ENCODE data around the gene ZGLP1. TPM values are rescaled to one million over a fixed set of nuclear protein-coding genes. Genes with fewer than 3 reads are reported as not detected.

Gene ZGLP1
- total and polyA plus RNA-seq, 2 experiments from 2014 or later, result 4.1 to 12.2 TPM

GRCh38 chr19:10332158-10332964, 22.7 kb upstream of the ZGLP1 start:
- no peak for TF ChIP-seq CTCF (IDR thresholded peaks at IDR 0.05; ENCODE audit: low read depth, low read length)
- peak overlapping the region; percentile 50 for H3K4me3 ChIP-seq
- no peaks in the 10 kb centered on the region for H3K27me3 ChIP-seq
- no peak for DNase-seq (ENCODE audit: low read depth in 1 of 2, low spot score in 1 of 2)
- H3K4me1 ChIP-seq (ENCODE audit: low read depth), result peaks cover 4% of the 10 kb centered on the region
- H3K36me3 ChIP-seq, result peaks cover 21% of the 10 kb centered on the region
- no peaks in the 10 kb centered on the region for H3K9me3 ChIP-seq (ENCODE audit: low read depth)
- H3K27ac ChIP-seq, result no peak overlapping the region

GRCh38 chr19:10329555-10329954, 19.9 kb upstream of the ZGLP1 start:
- no peak for TF ChIP-seq CTCF (IDR thresholded peaks at IDR 0.05; ENCODE audit: low read depth, low read length)
- no peaks in the 10 kb centered on the region for H3K27me3 ChIP-seq
- DNase-seq (ENCODE audit: low read depth in 1 of 2, low spot score in 1 of 2), result no peak
- H3K27ac ChIP-seq, result no peak overlapping the region
- peaks cover 32% of the 10 kb centered on the region for H3K36me3 ChIP-seq
- no peak overlapping the region for H3K4me3 ChIP-seq
- no peaks in the 10 kb centered on the region for H3K9me3 ChIP-seq (ENCODE audit: low read depth)
- H3K4me1 ChIP-seq (ENCODE audit: low read depth), result no peaks in the 10 kb centered on the region

- no peak for TF ChIP-seq CTCF (IDR thresholded peaks at IDR 0.05; ENCODE audit: low read depth, low read length)
- H3K27me3 ChIP-seq, result no peaks in the 10 kb centered on the region
- no peaks in the 10 kb centered on the region for H3K9me3 ChIP-seq (ENCODE audit: low read depth)
- no peaks in the 10 kb centered on the region for H3K4me1 ChIP-seq (ENCODE audit: low read depth)
- no peak overlapping the region for H3K4me3 ChIP-seq
- no peak for DNase-seq (ENCODE audit: low read depth in 1 of 2, low spot score in 1 of 2)
- H3K27ac ChIP-seq, result no peak overlapping the region
- H3K36me3 ChIP-seq, result peaks cover 35% of the 10 kb centered on the region
These were observed 19.2 kb upstream of the ZGLP1 start for GRCh38 chr19:10328558-10329429.

- Histone ChIP-seq H3K9me3 (ENCODE audit: low read depth) (no peaks in the 10 kb centered on the region), H3K27ac (no peak overlapping the region), H3K4me1 (ENCODE audit: low read depth) (no peaks in the 10 kb centered on the region), H3K36me3 (peaks cover 45% of the 10 kb centered on the region), H3K27me3 (no peaks in the 10 kb centered on the region), H3K4me3 (no peak overlapping the region)
- no peak for DNase-seq (ENCODE audit: low read depth in 1 of 2, low spot score in 1 of 2)
- TF ChIP-seq CTCF (IDR thresholded peaks at IDR 0.05; ENCODE audit: low read depth, low read length), result no peak
These were observed 18.2 kb upstream of the ZGLP1 start for GRCh38 chr19:10327793-10328192.

GRCh38 chr19:10325732-10326131, 16.1 kb upstream of the ZGLP1 start:
- DNase-seq (ENCODE audit: low read depth in 1 of 2, low spot score in 1 of 2), result no peak
- TF ChIP-seq CTCF (IDR thresholded peaks at IDR 0.05; ENCODE audit: low read depth, low read length), result no peak
- H3K27ac ChIP-seq, result no peak overlapping the region
- H3K36me3 ChIP-seq, result peaks cover 65% of the 10 kb centered on the region
- no peaks in the 10 kb centered on the region for H3K9me3 ChIP-seq (ENCODE audit: low read depth)
- no peak overlapping the region for H3K4me3 ChIP-seq
- H3K27me3 ChIP-seq, result no peaks in the 10 kb centered on the region
- H3K4me1 ChIP-seq (ENCODE audit: low read depth), result no peaks in the 10 kb centered on the region
